IMR-90 (cell line): ENCODE results near the gene IL18.

ENCODE experiments used
- RAD21 ChIP-seq: IDR thresholded peaks from 2 replicates; pipeline ENCODE4 v1.6.1; 2012; ENCODE audit warnings: low read length, improper control_type of control experiment
- RFX5 ChIP-seq: IDR thresholded peaks from 2 replicates; pipeline ENCODE4 v1.8.0; 2012; ENCODE audit warnings: low read depth, mild to moderate bottlenecking, low read length, moderate library complexity

DNA sequence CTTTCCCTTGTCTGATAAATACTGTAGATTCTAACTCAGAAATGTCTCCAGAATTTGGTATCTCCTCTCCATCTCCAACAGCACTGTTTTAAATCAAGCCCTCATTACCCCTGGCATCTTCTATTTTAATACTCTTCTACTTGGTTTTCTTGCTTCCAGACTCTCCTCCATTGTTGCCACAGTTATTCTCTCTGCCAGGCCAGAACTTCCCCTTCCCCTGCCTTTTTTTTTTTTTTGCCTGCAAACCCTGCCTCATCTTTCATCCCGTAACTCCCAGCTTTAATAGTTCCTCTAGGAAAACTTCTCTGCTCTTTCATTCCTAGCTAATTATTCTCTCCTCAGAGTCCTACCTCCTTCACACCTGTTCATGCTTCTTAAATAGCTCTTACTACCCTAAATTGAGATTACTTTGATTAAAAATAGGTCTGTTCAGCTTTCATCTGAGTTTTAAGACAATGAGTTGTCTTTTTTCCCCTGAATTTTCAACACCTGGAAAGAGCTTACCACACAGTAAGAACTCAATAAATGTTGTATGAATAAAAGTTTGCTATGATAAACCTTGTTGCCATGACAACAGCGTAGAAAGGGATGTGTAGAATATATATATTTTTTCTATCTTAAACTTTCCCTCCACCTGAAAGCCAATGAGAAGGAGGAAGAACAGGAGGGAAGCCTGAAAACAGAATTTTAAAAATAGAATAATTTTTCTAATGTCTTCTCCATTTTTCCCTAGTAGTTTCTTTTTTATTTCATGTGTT, 3.6 kb downstream of the IL18 start:
- TF ChIP-seq RAD21 (no peak), RFX5 (no peak)
